C4-2B (cell line): ENCODE measurements around the gene LYSMD4.

ENCODE experiments used
- CTCF ChIP-seq: fragments of 450-650 bp; conservative IDR thresholded peaks from 2 replicates; pipeline ENCODE4 v1.5.1; 2017; ENCODE audit warnings: mild to moderate bottlenecking
- ZFX ChIP-seq: fragments of 450-650 bp; IDR thresholded peaks from 2 replicates; pipeline ENCODE4 v1.6.1; 2017

GRCh38 chr15:99726333-99726732, 6.9 kb downstream of the LYSMD4 start:
- TF ChIP-seq CTCF (no peak), ZFX (no peak)
